ENCODE data around the gene CACNA1C. TPM values are rescaled to one million over a fixed set of nuclear protein-coding genes. Genes with fewer than 3 reads are reported as not detected.

The CACNA1C gene
- total RNA-seq, 1 experiment from 2014 or later, result not detected

DNA sequence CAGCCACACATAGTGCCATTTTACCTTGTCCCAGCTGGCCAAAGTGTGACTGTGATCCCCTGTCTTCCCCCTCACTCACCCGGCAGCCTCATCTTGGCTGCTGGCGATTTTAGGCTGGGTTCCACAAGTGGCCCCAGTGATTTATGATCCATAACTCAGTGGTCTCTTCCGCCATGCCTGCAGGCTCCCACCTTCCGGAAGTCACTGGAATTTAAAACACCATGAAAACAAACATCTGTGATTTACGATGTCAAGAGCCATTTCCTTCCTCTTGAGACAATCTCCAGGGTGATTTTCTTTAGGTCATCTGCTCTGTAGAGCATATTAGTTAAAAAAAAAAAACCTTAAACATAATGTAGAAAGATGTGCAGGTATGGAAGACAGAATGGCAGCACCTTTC lies 282.3 kb downstream of the CACNA1C start:
- POLR2A ChIA-PET (ENCODE audit: unreplicated experiment), result no interaction called here

DNA sequence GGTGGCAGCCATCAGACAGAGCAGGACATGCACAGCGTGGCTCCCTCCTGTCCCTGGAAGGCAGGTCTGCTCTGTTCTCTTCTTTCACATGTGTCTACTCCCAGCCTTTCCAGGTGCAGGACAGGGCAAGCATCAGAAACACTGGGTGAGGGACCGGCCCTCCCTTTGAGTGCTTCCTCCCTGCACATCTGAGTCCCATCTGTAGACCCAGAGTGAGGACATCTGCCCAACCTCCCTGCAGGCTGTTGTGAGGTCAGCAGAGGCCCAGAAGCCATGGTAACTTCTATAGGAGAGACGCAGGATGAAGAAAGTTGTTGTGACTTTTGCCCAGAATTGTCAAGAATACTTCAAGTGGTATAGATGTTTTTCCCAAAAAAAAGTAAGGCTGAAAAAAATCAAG lies 282.7 kb downstream of the CACNA1C start:
- TF ChIP-seq CTCF (conservative IDR thresholded peaks at IDR 0.05) (no peak), EZH2 (IDR thresholded peaks at IDR 0.05; ENCODE audit: low read depth) (no peak)
- Histone ChIP-seq H3K9me2 (ENCODE audit: insufficient read depth) (no peaks in the 10 kb centered on the region), H3K4me3 (no peak overlapping the region), H3K27me3 (ENCODE audit: insufficient read depth, low read depth) (peaks cover 68% of the 10 kb centered on the region), H3K79me2 (ENCODE audit: low read depth) (no peaks in the 10 kb centered on the region), H3K9me3 (ENCODE audit: insufficient read depth, low read depth) (no peaks in the 10 kb centered on the region), H3K27ac (no peak overlapping the region), H3K4me1 (replicated peaks; ENCODE audit: insufficient read depth) (no peaks in the 10 kb centered on the region), H3F3A (ENCODE audit: insufficient read depth, low read depth) (no peaks in the 10 kb centered on the region), H2AFZ (no peak overlapping the region), H4K20me1 (ENCODE audit: insufficient read depth) (no peaks in the 10 kb centered on the region), H3K36me3 (ENCODE audit: low read depth) (no peaks in the 10 kb centered on the region), H3K4me2 (no peak overlapping the region)
- BruUV-seq (replicated peaks), result no TSS peak
- CTCF ChIA-PET, result no interaction called here
- intact Hi-C loops (cut with micrococcal nuclease; ENCODE audit: unreplicated experiment), result no loop called here
- DNase-seq, result no peak
- POLR2A ChIA-PET (ENCODE audit: unreplicated experiment), result no interaction called here

More for the DNA sequence above, 282.3 kb downstream of the CACNA1C start:
- Histone ChIP-seq H3K79me2 (ENCODE audit: low read depth) (no peaks in the 10 kb centered on the region), H3K4me2 (no peak overlapping the region), H3K4me1 (replicated peaks; ENCODE audit: insufficient read depth) (no peaks in the 10 kb centered on the region), H3F3A (ENCODE audit: insufficient read depth, low read depth) (no peaks in the 10 kb centered on the region), H3K36me3 (ENCODE audit: low read depth) (no peaks in the 10 kb centered on the region), H3K4me3 (no peak overlapping the region), H3K27ac (no peak overlapping the region), H2AFZ (no peak overlapping the region), H4K20me1 (ENCODE audit: insufficient read depth) (no peaks in the 10 kb centered on the region), H3K9me2 (ENCODE audit: insufficient read depth) (no peaks in the 10 kb centered on the region), H3K27me3 (ENCODE audit: insufficient read depth, low read depth) (peaks cover 71% of the 10 kb centered on the region), H3K9me3 (ENCODE audit: insufficient read depth, low read depth) (no peaks in the 10 kb centered on the region)
- BruUV-seq (replicated peaks), result no TSS peak
- no peak for TF ChIP-seq CTCF (conservative IDR thresholded peaks at IDR 0.05)
- no peak for TF ChIP-seq EZH2 (IDR thresholded peaks at IDR 0.05; ENCODE audit: low read depth)
- CTCF ChIA-PET, result no interaction called here
- intact Hi-C loops (cut with micrococcal nuclease; ENCODE audit: unreplicated experiment), result no loop called here
- DNase-seq, result no peak

DNA sequence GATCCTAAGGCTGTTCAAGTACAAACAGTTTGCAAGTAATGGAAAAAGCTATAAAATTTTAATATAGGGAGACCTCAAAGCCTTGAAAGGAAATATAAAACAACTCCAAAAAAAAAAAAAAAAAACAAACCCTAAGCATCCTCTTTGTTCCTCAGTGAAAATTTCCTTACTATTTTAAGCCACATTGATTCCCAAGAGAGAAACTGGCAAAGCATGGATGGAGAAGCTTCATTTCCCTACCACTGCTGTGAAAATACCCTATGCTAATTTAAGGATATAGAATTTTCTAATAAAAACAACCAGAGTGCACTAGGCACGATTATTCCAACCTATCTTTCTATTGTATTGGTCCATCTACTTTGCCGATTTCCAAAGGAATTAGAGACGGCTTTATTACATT lies 283.1 kb downstream of the CACNA1C start:
- Histone ChIP-seq H3K79me2 (ENCODE audit: low read depth) (no peaks in the 10 kb centered on the region), H3K4me3 (no peak overlapping the region), H3K4me2 (no peak overlapping the region), H2AFZ (no peak overlapping the region), H4K20me1 (ENCODE audit: insufficient read depth) (no peaks in the 10 kb centered on the region), H3K9me2 (ENCODE audit: insufficient read depth) (no peaks in the 10 kb centered on the region), H3K9me3 (ENCODE audit: insufficient read depth, low read depth) (no peaks in the 10 kb centered on the region), H3K36me3 (ENCODE audit: low read depth) (no peaks in the 10 kb centered on the region), H3K4me1 (replicated peaks; ENCODE audit: insufficient read depth) (no peaks in the 10 kb centered on the region), H3K27ac (no peak overlapping the region), H3K27me3 (ENCODE audit: insufficient read depth, low read depth) (peaks cover 68% of the 10 kb centered on the region), H3F3A (ENCODE audit: insufficient read depth, low read depth) (no peaks in the 10 kb centered on the region)
- no peak for TF ChIP-seq EZH2 (IDR thresholded peaks at IDR 0.05; ENCODE audit: low read depth)
- no peak for TF ChIP-seq CTCF (conservative IDR thresholded peaks at IDR 0.05)
- no TSS peak for BruUV-seq (replicated peaks)
- ChIA-PET POLR2A (ENCODE audit: unreplicated experiment) (no interaction called here), CTCF (no interaction called here)
- no peak for DNase-seq
- intact Hi-C loops (cut with micrococcal nuclease; ENCODE audit: unreplicated experiment), result no loop called here

Data from PC-9 (cell line).